Uterus (tissue), 2 donors: ENCODE measurements around the gene CAMK2A.

Experiments used
- POLR2A ChIP-seq, 2 donors: fragments of 450-650 bp; IDR thresholded peaks; one replicate each; pipeline ENCODE4 v1.6.1; 2016; ENCODE audit warnings: antibody characterized with exemption in 2 of 2, mild to moderate bottlenecking in 1 of 2, moderate library complexity in 1 of 2
- TF ChIP-seq, protein P1 (sequence below), 4 experiments: fragments of 200-600 bp in 2 of 4; fragments of 450-650 bp in 2 of 4; sonication (generic) in 2 of 4; IDR thresholded peaks; one replicate each; pipeline ENCODE4 v1.5.1; 2016 to 2019; ENCODE audit warnings: antibody characterized with exemption in 4 of 4, mild to moderate bottlenecking in 2 of 4, moderate library complexity in 1 of 4

DNA sequence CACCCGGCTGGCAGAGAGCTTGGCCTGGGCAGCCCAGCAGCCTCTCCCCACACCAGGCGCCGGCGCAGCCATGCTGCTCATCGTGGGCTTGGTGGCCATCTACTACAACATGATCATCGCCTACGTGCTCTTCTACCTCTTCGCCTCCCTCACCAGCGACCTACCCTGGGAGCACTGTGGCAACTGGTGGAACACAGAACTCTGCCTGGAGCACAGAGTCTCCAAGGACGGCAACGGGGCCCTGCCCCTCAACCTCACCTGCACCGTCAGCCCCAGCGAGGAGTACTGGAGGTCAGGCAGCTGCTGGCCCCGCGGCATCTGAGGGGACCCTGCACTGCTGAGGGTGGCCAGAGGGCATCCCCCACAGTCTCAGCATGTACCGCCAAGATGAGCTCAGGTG, 92.6 kb downstream of the CAMK2A start:
- no peak for TF ChIP-seq POLR2A (IDR thresholded peaks at IDR 0.05)
- TF ChIP-seq, protein P1, sequence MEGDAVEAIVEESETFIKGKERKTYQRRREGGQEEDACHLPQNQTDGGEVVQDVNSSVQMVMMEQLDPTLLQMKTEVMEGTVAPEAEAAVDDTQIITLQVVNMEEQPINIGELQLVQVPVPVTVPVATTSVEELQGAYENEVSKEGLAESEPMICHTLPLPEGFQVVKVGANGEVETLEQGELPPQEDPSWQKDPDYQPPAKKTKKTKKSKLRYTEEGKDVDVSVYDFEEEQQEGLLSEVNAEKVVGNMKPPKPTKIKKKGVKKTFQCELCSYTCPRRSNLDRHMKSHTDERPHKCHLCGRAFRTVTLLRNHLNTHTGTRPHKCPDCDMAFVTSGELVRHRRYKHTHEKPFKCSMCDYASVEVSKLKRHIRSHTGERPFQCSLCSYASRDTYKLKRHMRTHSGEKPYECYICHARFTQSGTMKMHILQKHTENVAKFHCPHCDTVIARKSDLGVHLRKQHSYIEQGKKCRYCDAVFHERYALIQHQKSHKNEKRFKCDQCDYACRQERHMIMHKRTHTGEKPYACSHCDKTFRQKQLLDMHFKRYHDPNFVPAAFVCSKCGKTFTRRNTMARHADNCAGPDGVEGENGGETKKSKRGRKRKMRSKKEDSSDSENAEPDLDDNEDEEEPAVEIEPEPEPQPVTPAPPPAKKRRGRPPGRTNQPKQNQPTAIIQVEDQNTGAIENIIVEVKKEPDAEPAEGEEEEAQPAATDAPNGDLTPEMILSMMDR (IDR thresholded peaks at IDR 0.05) = no peak
